H9 (cell line): Measurements from ENCODE around the gene STX11. TPM values are rescaled to one million over a fixed set of nuclear protein-coding genes. Genes with fewer than 3 reads are reported as not detected.

Experiments used
- DNase-seq: peaks from one replicate; pipeline ENCODE4 v3.0.0-alpha.2; 2017
- H2AFZ ChIP-seq: one replicate; pipeline ENCODE4 v1.6.1; 2013; ENCODE audit warnings: mild to moderate bottlenecking, low read length, control low read depth, moderate library complexity
- H2AK5ac ChIP-seq: 2 replicates; pipeline ENCODE4 v1.6.1; 2013; ENCODE audit warnings: low read length, control low read depth, mixed read lengths; ENCODE audit not compliant: insufficient read length
- H2BK120ac ChIP-seq: one replicate; pipeline ENCODE4 v1.6.1; 2013; ENCODE audit warnings: low read depth, mild to moderate bottlenecking, low read length, control low read depth, inconsistent platforms; ENCODE audit not compliant: poor library complexity, severe bottlenecking
- H2BK12ac ChIP-seq: 2 replicates; pipeline ENCODE4 v1.6.1; 2013; ENCODE audit warnings: low read length, control low read depth, mixed read lengths, low read depth; ENCODE audit not compliant: insufficient read length
- H2BK15ac ChIP-seq: 2 replicates; pipeline ENCODE4 v1.6.1; 2013; ENCODE audit warnings: low read depth, low read length, control low read depth
- H2BK20ac ChIP-seq: one replicate; pipeline ENCODE4 v1.6.1; 2013; ENCODE audit warnings: low read depth, mild to moderate bottlenecking, low read length, control low read depth, inconsistent platforms; ENCODE audit not compliant: poor library complexity, severe bottlenecking
- H2BK5ac ChIP-seq: 2 replicates; pipeline ENCODE4 v1.6.1; 2013; ENCODE audit warnings: low read length, control low read depth, mixed read lengths; ENCODE audit not compliant: insufficient read length
- H3K14ac ChIP-seq: 2 replicates; pipeline ENCODE4 v1.6.1; 2013; ENCODE audit warnings: low read length, control low read depth; ENCODE audit not compliant: insufficient read depth
- H3K18ac ChIP-seq: 2 replicates; pipeline ENCODE4 v1.6.1; 2013; ENCODE audit warnings: low read depth, mild to moderate bottlenecking, mixed read lengths, low read length, control low read depth; ENCODE audit not compliant: insufficient read length
- H3K23ac ChIP-seq: 2 replicates; pipeline ENCODE4 v1.6.1; 2013; ENCODE audit warnings: low read length, control low read depth, mixed read lengths, low read depth; ENCODE audit not compliant: insufficient read length
- H3K23me2 ChIP-seq: 2 replicates; pipeline ENCODE4 v1.6.1; 2013; ENCODE audit warnings: low read depth, mild to moderate bottlenecking, mixed read lengths, low read length, control low read depth; ENCODE audit not compliant: insufficient read length, poor library complexity, severe bottlenecking
- H3K27ac ChIP-seq: 2 replicates; pipeline ENCODE4 v1.5.1; 2013; ENCODE audit warnings: low read length, control low read depth, mixed read lengths, low read depth; ENCODE audit not compliant: insufficient read length
- H3K27me3 ChIP-seq: 2 replicates; pipeline ENCODE4 v1.6.1; 2013; ENCODE audit warnings: low read length, control low read depth, inconsistent platforms; ENCODE audit not compliant: insufficient read depth
- H3K4ac ChIP-seq: 2 replicates; pipeline ENCODE4 v1.6.1; 2013; ENCODE audit warnings: low read depth, mild to moderate bottlenecking, control low read depth, inconsistent platforms, low read length, moderate library complexity
- H3K4me1 ChIP-seq: 2 replicates; pipeline ENCODE4 v1.6.1; 2013; ENCODE audit warnings: low read length, control low read depth, inconsistent platforms; ENCODE audit not compliant: insufficient read depth
- H3K4me2 ChIP-seq: 2 replicates; pipeline ENCODE4 v1.6.1; 2013; ENCODE audit warnings: low read length, control low read depth, mixed read lengths; ENCODE audit not compliant: insufficient read length, insufficient read depth
- H3K56ac ChIP-seq: 2 replicates; pipeline ENCODE4 v1.6.1; 2013; ENCODE audit warnings: low read depth, mild to moderate bottlenecking, mixed read lengths, low read length, control low read depth; ENCODE audit not compliant: insufficient read length
- H3K79me1 ChIP-seq: 2 replicates; pipeline ENCODE4 v1.6.1; 2013; ENCODE audit warnings: low read depth, mild to moderate bottlenecking, moderate library complexity, low read length, control low read depth, inconsistent platforms; ENCODE audit not compliant: insufficient read depth, poor library complexity, severe bottlenecking
- H3K79me2 ChIP-seq: 2 replicates; pipeline ENCODE4 v1.6.1; 2013; ENCODE audit warnings: low read length, control low read depth, inconsistent platforms; ENCODE audit not compliant: insufficient read depth
- H3K9ac ChIP-seq: 2 replicates; pipeline ENCODE4 v1.6.1; 2013; ENCODE audit warnings: low read length, control low read depth, mixed read lengths; ENCODE audit not compliant: insufficient read length; ENCODE audit errors: extremely low read depth
- H3K9me3 ChIP-seq: one replicate; pipeline ENCODE4 v1.6.1; 2013; ENCODE audit warnings: low read depth, low read length, inconsistent platforms; ENCODE audit not compliant: control insufficient read depth
- H3T11ph ChIP-seq: one replicate; pipeline ENCODE4 v1.6.1; 2013; ENCODE audit warnings: mild to moderate bottlenecking, low read length, control low read depth, inconsistent platforms
- H4K20me1 ChIP-seq: one replicate; pipeline ENCODE4 v1.6.1; 2013; ENCODE audit not compliant: control insufficient read depth, insufficient read length, insufficient read depth
- H4K5ac ChIP-seq: 2 replicates; pipeline ENCODE4 v1.6.1; 2013; ENCODE audit warnings: low read depth, mild to moderate bottlenecking, mixed read lengths, low read length, control low read depth; ENCODE audit not compliant: insufficient read length
- H4K8ac ChIP-seq: replicated peaks from 2 replicates; pipeline ENCODE4 v1.6.1; 2013; ENCODE audit warnings: low read length, control low read depth, mixed read lengths, low read depth; ENCODE audit not compliant: insufficient read length
- H4K91ac ChIP-seq: 2 replicates; pipeline ENCODE4 v1.6.1; 2013; ENCODE audit warnings: low read depth, mild to moderate bottlenecking, moderate library complexity, mixed read lengths, low read length, control low read depth; ENCODE audit not compliant: insufficient read length
- H3K27ac Mint-ChIP-seq, 3 experiments: 2 replicates in 2 of 3; 3 replicates in 1 of 3; pipeline ENCODE4 v1.8.0; 2020 to 2021; ENCODE audit warnings: mixed read lengths in 3 of 3, mild to moderate bottlenecking in 1 of 3, moderate library complexity in 1 of 3
- H3K27me3 Mint-ChIP-seq: 2 replicates; pipeline ENCODE4 v1.8.0; 2021; ENCODE audit warnings: low read depth, mild to moderate bottlenecking, moderate library complexity, mixed read lengths
- H3K36me3 Mint-ChIP-seq, 3 experiments: 2 replicates in 2 of 3; 3 replicates in 1 of 3; pipeline ENCODE4 v1.8.0; 2020 to 2021; ENCODE audit warnings: low read depth in 3 of 3, mixed read lengths in 3 of 3; ENCODE audit not compliant: insufficient read depth in 1 of 3
- H3K4me1 Mint-ChIP-seq, 2 experiments: 2 replicates each; pipeline ENCODE4 v1.8.0; 2020; ENCODE audit warnings: mixed read lengths in 2 of 2
- H3K4me3 Mint-ChIP-seq, 2 experiments: 2 replicates in 1 of 2; 3 replicates in 1 of 2; pipeline ENCODE4 v1.8.0; 2020 to 2021; ENCODE audit warnings: mild to moderate bottlenecking in 2 of 2, mixed read lengths in 2 of 2, moderate library complexity in 1 of 2
- H3K9me3 Mint-ChIP-seq, 2 experiments: 2 replicates in 1 of 2; 3 replicates in 1 of 2; pipeline ENCODE4 v1.8.0; 2020; ENCODE audit warnings: mild to moderate bottlenecking in 2 of 2, mixed read lengths in 2 of 2, moderate library complexity in 1 of 2
- CTCF ChIP-seq: fragments of 200-600 bp; sonication (generic); conservative IDR thresholded peaks from 3 replicates; pipeline ENCODE4 v1.8.0; 2021; ENCODE audit warnings: antibody characterized with exemption, mild to moderate bottlenecking
- WGBS: extraction: QIAGEN DNeasy Blood & Tissue Kit; methylation state at CpG from one replicate; pipeline ENCODE4 v1.1.7; 2013; ENCODE audit warnings: missing lambda C conversion rate, low lambda C conversion rate, mixed read lengths; ENCODE audit not compliant: insufficient read length; ENCODE audit errors: extremely low coverage; 5-methylcytosine and 5-hydroxymethylcytosine counted together
- total RNA-seq: library from RNA; stranded (reverse); gene quantifications from 2 replicates; pipeline ENCODE4 v1.2.1, GENCODE V29; 2021

Gene STX11
- total RNA-seq, 1 experiment from 2014 or later = 0.22 TPM

- Histone ChIP-seq H3K9ac (peak overlapping the region; percentile 56), H3K4ac (no peak overlapping the region), H3K4me2 (peak overlapping the region; percentile 48), H4K5ac (no peak overlapping the region), H3T11ph (no peak overlapping the region), H2BK120ac (no peak overlapping the region), H3K79me2 (no peaks in the 10 kb centered on the region), H3K18ac (no peak overlapping the region), H2AK5ac (no peak overlapping the region), H2BK15ac (no peak overlapping the region), H4K8ac (no peak overlapping the region), H3K27me3 (no peaks in the 10 kb centered on the region), H4K91ac (no peak overlapping the region), H3K4me1 (no peaks in the 10 kb centered on the region), H3K56ac (no peak overlapping the region), H2BK20ac (no peak overlapping the region), H3K23ac (no peak overlapping the region), H3K14ac (peak overlapping the region; percentile 13), H3K23me2 (no peaks in the 10 kb centered on the region), H2AFZ (peak overlapping the region; percentile 37), H3K79me1 (no peaks in the 10 kb centered on the region), H2BK5ac (no peak overlapping the region), H3K9me3 (no peaks in the 10 kb centered on the region), H2BK12ac (no peak overlapping the region), H3K27ac (no peak overlapping the region), H4K20me1 (no peaks in the 10 kb centered on the region)
- peaks cover 16% of the 10 kb centered on the region for H3K27me3 Mint-ChIP-seq
- peak overlapping the region; percentile 74 to 80 for H3K4me3 Mint-ChIP-seq
- no CpG with 5 or more reads among the region's 10 CpGs for WGBS
- peaks cover 4 to 11% of the 10 kb centered on the region in 2 experiments; a peak in 4 of 5 replicates for H3K9me3 Mint-ChIP-seq
- peak overlapping the region; percentile 57 to 92 (median 80) for H3K27ac Mint-ChIP-seq
- DNase-seq = no peak
- peaks cover 16 to 17% of the 10 kb centered on the region in 2 experiments for H3K4me1 Mint-ChIP-seq
- no peak for TF ChIP-seq CTCF
- peaks cover 0 to 7% (median 1%) of the 10 kb centered on the region in 3 experiments; a peak in 5 of 7 replicates for H3K36me3 Mint-ChIP-seq
Observed at GRCh38 chr6:144215402-144215931, 65.2 kb downstream of the STX11 start.
